GM21723 (cell line): ENCODE results near the gene CYP17A1.

Source experiments
- ATAC-seq: cut with Tn5 transposase; IDR thresholded peaks from one replicate; pipeline ENCODE4 v1.9.1; 2021; ENCODE audit warnings: mild to moderate bottlenecking, moderate library complexity; ENCODE audit not compliant: unreplicated experiment

The CYP17A1 gene

GRCh38 chr10:102811346-102811745 lies 25.9 kb downstream of the CYP17A1 start:
- ATAC-seq: no peak

GRCh38 chr10:102808380-102808779 lies 28.8 kb downstream of the CYP17A1 start:
- ATAC-seq: no peak

GRCh38 chr10:102804382-102805055 lies 32.7 kb downstream of the CYP17A1 start:
- no peak for ATAC-seq

- ATAC-seq: no peak
Observed at GRCh38 chr10:102802920-102803534, 34.2 kb downstream of the CYP17A1 start.

GRCh38 chr10:102801978-102802377 lies 35.2 kb downstream of the CYP17A1 start:
- ATAC-seq: no peak

GRCh38 chr10:102801496-102801895 lies 35.7 kb downstream of the CYP17A1 start:
- no peak for ATAC-seq

GRCh38 chr10:102800611-102801335 lies 36.4 kb downstream of the CYP17A1 start:
- ATAC-seq: no peak

- no peak for ATAC-seq
Observed at GRCh38 chr10:102799691-102800471, 37.3 kb downstream of the CYP17A1 start.

- peak; percentile 98 for ATAC-seq
Observed at GRCh38 chr10:102796407-102797176, 40.6 kb downstream of the CYP17A1 start.

GRCh38 chr10:102795453-102796406 lies 41.5 kb downstream of the CYP17A1 start:
- ATAC-seq: peak; percentile 38

- ATAC-seq: no peak
Observed at GRCh38 chr10:102791754-102792395, 45.3 kb downstream of the CYP17A1 start.

- no peak for ATAC-seq
Observed at GRCh38 chr10:102785818-102786217, 51.4 kb downstream of the CYP17A1 start.

GRCh38 chr10:102783568-102783967 lies 53.6 kb downstream of the CYP17A1 start:
- ATAC-seq: no peak

GRCh38 chr10:102782673-102783551 lies 54.3 kb downstream of the CYP17A1 start:
- no peak for ATAC-seq

GRCh38 chr10:102781921-102782557 lies 55.2 kb downstream of the CYP17A1 start:
- no peak for ATAC-seq

GRCh38 chr10:102781090-102781920 lies 55.9 kb downstream of the CYP17A1 start:
- ATAC-seq: no peak
